Aorta (tissue), 5 donors: ENCODE results near the gene CPEB3. TPM values are rescaled to one million over a fixed set of nuclear protein-coding genes. Genes with fewer than 3 reads are reported as not detected.
"Not testable (repeated sequence)": the region's sequence is repeated elsewhere in the genome, so short reads cannot be mapped to it uniquely, and the experiment has no call there.

ENCODE experiments used
- ATAC-seq: fragments of 200-7000 bp; cut with Tn5 transposase; one replicate; pipeline ENCODE4 v1.9.1; 2022; ENCODE audit warnings: moderate library complexity; ENCODE audit not compliant: low FRiP score
- DNase-seq, 2 donors: peaks; one replicate each; pipeline ENCODE4 v3.0.0-alpha.2; 2020
- H3K27ac ChIP-seq, 2 donors: one replicate each; pipeline ENCODE4 v1.5.1; 2013; ENCODE audit warnings: low read length in 2 of 2, mild to moderate bottlenecking in 2 of 2, moderate library complexity in 2 of 2, control low read depth in 1 of 2, inconsistent platforms in 1 of 2, low read depth in 1 of 2
- H3K27me3 ChIP-seq, 2 donors: one replicate each; pipeline ENCODE4 v1.6.1; 2013; ENCODE audit warnings: control low read depth in 1 of 2, low read length in 1 of 2, mild to moderate bottlenecking in 1 of 2, moderate library complexity in 1 of 2; ENCODE audit not compliant: insufficient read depth in 2 of 2, control insufficient read depth in 1 of 2
- H3K36me3 ChIP-seq, 2 donors: one replicate each; pipeline ENCODE4 v1.6.1; 2013; ENCODE audit warnings: control low read depth in 1 of 2, low read length in 1 of 2, mild to moderate bottlenecking in 1 of 2; ENCODE audit not compliant: insufficient read depth in 2 of 2, control insufficient read depth in 1 of 2
- H3K4me1 ChIP-seq, 2 donors: one replicate each; pipeline ENCODE4 v1.6.1; 2013; ENCODE audit warnings: low read length in 2 of 2, control low read depth in 1 of 2, mild to moderate bottlenecking in 1 of 2, moderate library complexity in 1 of 2; ENCODE audit not compliant: insufficient read depth in 2 of 2, control insufficient read depth in 1 of 2
- H3K4me3 ChIP-seq, 2 donors: one replicate each; pipeline ENCODE4 v1.5.1; 2013; ENCODE audit warnings: low read length in 2 of 2, control low read depth in 1 of 2, mild to moderate bottlenecking in 1 of 2
- H3K9me3 ChIP-seq: one replicate; pipeline ENCODE4 v1.6.1; 2013; ENCODE audit warnings: mild to moderate bottlenecking, low read length; ENCODE audit not compliant: control insufficient read depth
- WGBS, 2 donors: extraction: QIAGEN DNeasy Blood & Tissue Kit; methylation state at CpG; one replicate each; pipeline ENCODE4 v1.1.7; 2013; 5-methylcytosine and 5-hydroxymethylcytosine counted together
- intact Hi-C, 2 donors: fragments of 100-400 bp; cut with DNase I; formaldehyde crosslinking; loops; one replicate each; pipeline versions ENCODE4 v1.14.2 to v1.15.0; 2022
- long read RNA-seq, 2 donors: library from polyadenylated mRNA; unstranded; transcript quantifications; one replicate each; pipeline ENCODE4 v2.0.0, GENCODE V29; 2020 to 2021
- polyA plus RNA-seq, 2 donors: library from polyadenylated mRNA; stranded (reverse); fragments of 200-250 nt; gene quantifications; one replicate each; pipeline ENCODE4 v1.2.3, GENCODE V29; 2013
- total RNA-seq, 2 donors: library from RNA; stranded (reverse); fragmentation: NEBNext Ultra II Directional; extraction: Animal tissue kit (Norgen Biotek cat#: 25700); gene quantifications; one replicate each; pipeline ENCODE4 v1.2.1, GENCODE V29; 2021
- donor health status: healthy with polysubstance abuse.
- donor health status: Bipolar disorder and iron deficiency.
- donor health status: DM: no; HTN: no; CAD: no.
- donor health status: DM: no; HTN: no; CAD: no.
- donor health status: DM: yes; HTN: yes; CAD: no.

Gene CPEB3
- total RNA-seq: 1 to 10 TPM; 7.4 to 8.0 TPM
- polyA plus RNA-seq: 1 to 10 TPM; 1.4 to 1.9 TPM
- long read RNA-seq, donor 1, partial matches to known transcripts: 0 of 5 reads
- long read RNA-seq, donor 1, other reads (novel, unspliced or antisense): 5 of 5 reads
- long read RNA-seq, donor 2, partial matches to known transcripts: 0 of 8 reads
- long read RNA-seq, donor 2, other reads (novel, unspliced or antisense): 8 of 8 reads

- Histone ChIP-seq H3K27me3 (no peaks in the 10 kb centered on the region), H3K9me3 (no peaks in the 10 kb centered on the region), H3K4me1 (no peaks in the 10 kb centered on the region), H3K27ac (peak within 1 kb of the TSS; percentile 71 to 92), H3K36me3 (no peaks in the 10 kb centered on the region), H3K4me3 (peak within 1 kb of the TSS; percentile 70 to 81)
- 0% methylated on average over 77 to 79 of the region's 79 CpGs for WGBS, 2 donors
- DNase-seq (peak; percentile 98), ATAC-seq (peak; percentile 100)
- intact Hi-C loops: loop anchor here (2.0 to 10.0 kb wide), 4 partner anchors 46 to 204 kb away; no protein-coding TSS in a partner anchor
These were observed at the start of gene CPEB3, which contains the start of gene MARCHF5 for GRCh38 chr10:92290837-92291615. Gene CPEB3 (minus strand): TSS chr10:92291078. CDS start chr10:92240350, 50,728 bp downstream. Gene MARCHF5 (plus strand): TSS chr10:92291167. CDS start chr10:92291495, 328 bp downstream.

DNA sequence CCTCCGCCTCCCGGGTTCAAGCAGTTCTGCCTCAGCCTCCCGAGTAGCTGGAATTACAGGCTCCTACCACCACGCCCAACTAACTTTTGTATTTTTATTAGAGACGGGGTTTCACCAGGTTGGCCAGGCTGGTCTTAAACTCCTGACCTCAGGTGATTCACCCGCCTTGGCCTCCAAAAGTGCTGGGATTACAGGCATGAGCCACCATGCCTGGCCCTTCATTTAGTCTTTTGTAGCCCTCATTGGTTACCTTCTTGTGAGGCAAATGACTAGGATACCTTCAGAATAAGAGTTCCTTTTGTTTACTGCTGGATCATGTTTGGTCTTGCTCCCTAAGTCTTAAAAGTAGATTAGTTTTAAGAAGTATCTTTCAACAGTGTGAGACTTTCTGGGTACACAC is 39.0 kb upstream of the CPEB3 start:
- H3K4me3 ChIP-seq, intact Hi-C loops, H3K4me1 ChIP-seq, ATAC-seq, H3K27me3 ChIP-seq, DNase-seq, H3K9me3 ChIP-seq, H3K27ac ChIP-seq, H3K36me3 ChIP-seq: not testable (repeated sequence)
- WGBS, 2 donors: 91 to 95% methylated on average over 6 of the region's 6 CpGs

- Histone ChIP-seq H3K27me3 (no peaks in the 10 kb centered on the region), H3K36me3 (no peaks in the 10 kb centered on the region), H3K27ac (no peak overlapping the region), H3K4me1 (peaks cover 0 to 1% of the 10 kb centered on the region in 2 donors), H3K9me3 (no peaks in the 10 kb centered on the region), H3K4me3 (no peak overlapping the region)
- intact Hi-C loops: no loop called here
- no peak for DNase-seq
- ATAC-seq: no peak
These were observed 38.1 kb upstream of the CPEB3 start for GRCh38 chr10:92328993-92329392.

- ATAC-seq: no peak
These were observed 36.9 kb upstream of the CPEB3 start for GRCh38 chr10:92327445-92328433.

GRCh38 chr10:92323079-92323478 is 32.2 kb upstream of the CPEB3 start:
- WGBS, 2 donors: 77 to 87% methylated on average over 2 of the region's 2 CpGs
- no peaks in the 10 kb centered on the region for H3K27me3 ChIP-seq
- H3K4me1 ChIP-seq: peaks cover 0 to 1% of the 10 kb centered on the region in 2 donors
- no peak overlapping the region for H3K27ac ChIP-seq
- ATAC-seq (no peak), DNase-seq (no peak)
- intact Hi-C loops: no loop called here
- no peak overlapping the region for H3K4me3 ChIP-seq
- no peaks in the 10 kb centered on the region for H3K36me3 ChIP-seq
- no peaks in the 10 kb centered on the region for H3K9me3 ChIP-seq

More at GRCh38 chr10:92327445-92328433, 36.9 kb upstream of the CPEB3 start:
- H3K27ac ChIP-seq: no peak overlapping the region
- H3K36me3 ChIP-seq: no peaks in the 10 kb centered on the region
- intact Hi-C loops: no loop called here
- no peak overlapping the region for H3K4me3 ChIP-seq
- no peaks in the 10 kb centered on the region for H3K9me3 ChIP-seq
- H3K27me3 ChIP-seq: no peaks in the 10 kb centered on the region
- WGBS, 2 donors: 96% methylated on average over 3 of the region's 3 CpGs
- peaks cover 0 to 1% of the 10 kb centered on the region in 2 donors for H3K4me1 ChIP-seq
- DNase-seq: no peak

DNA sequence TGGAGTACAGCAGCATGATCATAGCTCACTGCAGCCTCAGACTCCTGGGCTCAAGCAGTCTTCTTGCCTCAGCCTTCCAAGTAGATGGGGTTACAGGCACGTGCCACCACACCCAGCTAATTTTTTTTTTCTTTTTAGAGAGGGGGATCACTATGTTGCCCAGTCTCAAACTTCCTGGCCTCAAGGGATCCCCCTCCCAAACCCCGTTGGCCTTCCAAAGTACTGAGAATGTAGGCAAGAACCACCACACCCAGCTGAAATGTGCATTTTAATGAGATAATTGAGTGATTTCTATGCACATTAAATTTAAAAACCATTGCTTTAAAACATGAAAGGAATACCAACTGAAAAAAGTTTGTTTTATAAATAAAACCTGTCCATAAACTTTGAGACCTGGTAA is 25.7 kb upstream of the CPEB3 start:
- H3K27me3 ChIP-seq: no peaks in the 10 kb centered on the region
- DNase-seq: no peak
- WGBS, 2 donors: 81 to 85% methylated on average over 2 of the region's 2 CpGs
- no peak for ATAC-seq
- H3K27ac ChIP-seq: no peak overlapping the region
- H3K4me3 ChIP-seq: no peak overlapping the region
- no peaks in the 10 kb centered on the region for H3K36me3 ChIP-seq
- no peaks in the 10 kb centered on the region for H3K9me3 ChIP-seq
- intact Hi-C loops: no loop called here
- H3K4me1 ChIP-seq: no peaks in the 10 kb centered on the region

- DNase-seq (no peak), ATAC-seq (no peak)
- 98 to 100% methylated on average over 3 of the region's 3 CpGs for WGBS, 2 donors
- Histone ChIP-seq H3K9me3 (no peaks in the 10 kb centered on the region), H3K36me3 (no peaks in the 10 kb centered on the region), H3K27ac (no peak overlapping the region), H3K4me1 (no peaks in the 10 kb centered on the region), H3K27me3 (no peaks in the 10 kb centered on the region), H3K4me3 (no peak overlapping the region)
- intact Hi-C loops: no loop called here
These were observed 22.9 kb upstream of the CPEB3 start for GRCh38 chr10:92313750-92314149.

DNA sequence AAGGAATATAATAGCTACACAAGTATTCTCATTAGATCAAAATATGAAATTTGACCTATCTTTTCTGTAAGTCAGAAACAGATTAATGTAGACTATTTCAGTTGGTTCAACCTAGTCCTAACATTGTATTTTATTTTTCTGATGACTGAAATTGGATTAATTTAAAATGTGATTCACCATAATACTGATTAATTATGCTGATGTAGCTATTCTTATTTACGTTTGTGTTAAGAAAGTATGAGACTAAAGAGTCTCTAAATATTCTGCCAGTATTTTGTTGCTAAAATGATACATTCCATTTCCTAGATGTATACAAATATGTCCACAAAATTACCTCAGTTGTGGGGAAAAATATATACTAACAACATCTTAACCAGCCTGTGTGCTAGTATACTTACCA is 18.4 kb upstream of the CPEB3 start:
- intact Hi-C loops: no loop called here
- DNase-seq: no peak
- Histone ChIP-seq H3K36me3 (no peaks in the 10 kb centered on the region), H3K9me3 (no peaks in the 10 kb centered on the region), H3K4me1 (no peaks in the 10 kb centered on the region), H3K27ac (no peak overlapping the region), H3K27me3 (no peaks in the 10 kb centered on the region), H3K4me3 (no peak overlapping the region)
- no peak for ATAC-seq
- 80 to 85% methylated on average over 1 of the region's 1 CpG for WGBS, 2 donors
